Measurements from ENCODE around the gene SLC35E4.

SLC35E4 gene

DNA sequence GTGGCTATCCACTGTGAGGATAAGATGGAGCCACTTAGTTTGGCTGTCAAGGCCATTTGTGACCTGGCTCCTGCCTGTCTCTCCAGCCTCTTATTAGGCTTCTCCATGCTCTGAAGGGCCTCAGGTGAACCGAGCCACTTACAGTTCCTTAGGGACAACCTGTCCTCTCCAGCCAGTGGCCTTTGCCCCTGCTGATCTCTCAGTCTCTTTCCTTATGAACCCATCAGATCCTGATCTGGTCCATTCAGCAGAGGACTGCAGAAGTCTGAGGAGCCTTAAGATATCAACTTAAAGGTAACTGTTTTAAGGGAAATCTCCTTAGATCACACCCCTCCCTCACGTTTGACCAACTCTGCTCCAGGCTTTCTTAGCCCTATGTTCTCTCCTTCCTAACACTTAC lies 29.7 kb downstream of the SLC35E4 start:
- Histone ChIP-seq H3K27me3 (no peaks in the 10 kb centered on the region), H3K4me3 (ENCODE audit: low read depth, low read length) (no peak overlapping the region), H3K36me3 (no peaks in the 10 kb centered on the region), H3K9me3 (no peaks in the 10 kb centered on the region), H3K4me1 (no peaks in the 10 kb centered on the region)
- TF ChIP-seq, protein P1, sequence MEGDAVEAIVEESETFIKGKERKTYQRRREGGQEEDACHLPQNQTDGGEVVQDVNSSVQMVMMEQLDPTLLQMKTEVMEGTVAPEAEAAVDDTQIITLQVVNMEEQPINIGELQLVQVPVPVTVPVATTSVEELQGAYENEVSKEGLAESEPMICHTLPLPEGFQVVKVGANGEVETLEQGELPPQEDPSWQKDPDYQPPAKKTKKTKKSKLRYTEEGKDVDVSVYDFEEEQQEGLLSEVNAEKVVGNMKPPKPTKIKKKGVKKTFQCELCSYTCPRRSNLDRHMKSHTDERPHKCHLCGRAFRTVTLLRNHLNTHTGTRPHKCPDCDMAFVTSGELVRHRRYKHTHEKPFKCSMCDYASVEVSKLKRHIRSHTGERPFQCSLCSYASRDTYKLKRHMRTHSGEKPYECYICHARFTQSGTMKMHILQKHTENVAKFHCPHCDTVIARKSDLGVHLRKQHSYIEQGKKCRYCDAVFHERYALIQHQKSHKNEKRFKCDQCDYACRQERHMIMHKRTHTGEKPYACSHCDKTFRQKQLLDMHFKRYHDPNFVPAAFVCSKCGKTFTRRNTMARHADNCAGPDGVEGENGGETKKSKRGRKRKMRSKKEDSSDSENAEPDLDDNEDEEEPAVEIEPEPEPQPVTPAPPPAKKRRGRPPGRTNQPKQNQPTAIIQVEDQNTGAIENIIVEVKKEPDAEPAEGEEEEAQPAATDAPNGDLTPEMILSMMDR (IDR thresholded peaks at IDR 0.05; ENCODE audit: low read depth, low read length) = no peak
- no peak for DNase-seq

DNA sequence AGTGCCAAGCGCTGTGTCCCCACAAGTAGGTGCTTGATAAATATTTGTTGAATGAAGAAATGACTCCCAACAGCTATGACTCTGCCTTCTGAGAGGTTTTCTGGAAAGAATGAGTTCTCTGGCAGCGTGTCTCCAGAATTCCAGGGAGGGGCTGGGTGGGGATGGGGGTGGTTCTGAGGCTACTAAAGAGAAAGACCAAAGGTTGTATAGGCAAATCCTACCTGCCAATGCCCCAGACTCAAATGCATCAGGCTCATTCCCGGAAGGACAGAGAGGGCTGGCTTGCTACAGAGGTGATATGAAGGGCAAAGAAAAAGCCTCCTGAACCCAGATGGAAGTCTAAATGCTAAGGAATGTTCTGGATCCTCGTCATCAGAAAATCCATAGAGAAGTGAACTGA lies 30.2 kb downstream of the SLC35E4 start:
- no peaks in the 10 kb centered on the region for H3K4me1 ChIP-seq
- no peaks in the 10 kb centered on the region for H3K27me3 ChIP-seq
- TF ChIP-seq, protein P1 (IDR thresholded peaks at IDR 0.05; ENCODE audit: low read depth, low read length) = no peak

DNA sequence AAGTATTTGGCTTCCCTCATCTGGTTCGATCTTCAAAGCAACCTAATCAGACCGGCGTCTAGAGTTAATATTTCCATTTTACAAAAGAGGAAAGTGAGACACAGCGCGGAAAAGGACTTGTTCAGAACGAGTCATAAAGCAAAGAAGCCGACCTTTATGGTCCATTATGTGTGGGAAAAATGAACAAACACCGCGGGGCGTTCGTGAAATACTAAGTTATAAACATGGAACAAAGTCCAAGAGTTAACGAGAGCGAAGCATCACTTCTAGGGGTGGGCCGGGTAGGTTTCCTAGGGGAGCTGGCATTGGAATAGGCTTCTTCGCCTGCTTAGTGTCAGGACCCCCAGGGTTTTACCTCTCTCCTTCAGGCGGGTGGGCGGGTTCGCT lies 31.5 kb downstream of the SLC35E4 start:
- Histone ChIP-seq H3K36me3 (no peaks in the 10 kb centered on the region), H3K4me3 (ENCODE audit: low read depth, low read length) (peak overlapping the region; percentile 84), H3K27me3 (no peaks in the 10 kb centered on the region), H3K9me3 (no peaks in the 10 kb centered on the region), H3K4me1 (no peaks in the 10 kb centered on the region)
- no peak for DNase-seq
- TF ChIP-seq, protein P1 (IDR thresholded peaks at IDR 0.05; ENCODE audit: low read depth, low read length) = no peak

More for the DNA sequence above, 30.2 kb downstream of the SLC35E4 start:
- no peaks in the 10 kb centered on the region for H3K9me3 ChIP-seq
- no peak overlapping the region for H3K4me3 ChIP-seq (ENCODE audit: low read depth, low read length)
- no peaks in the 10 kb centered on the region for H3K36me3 ChIP-seq
- no peak for DNase-seq

DNA sequence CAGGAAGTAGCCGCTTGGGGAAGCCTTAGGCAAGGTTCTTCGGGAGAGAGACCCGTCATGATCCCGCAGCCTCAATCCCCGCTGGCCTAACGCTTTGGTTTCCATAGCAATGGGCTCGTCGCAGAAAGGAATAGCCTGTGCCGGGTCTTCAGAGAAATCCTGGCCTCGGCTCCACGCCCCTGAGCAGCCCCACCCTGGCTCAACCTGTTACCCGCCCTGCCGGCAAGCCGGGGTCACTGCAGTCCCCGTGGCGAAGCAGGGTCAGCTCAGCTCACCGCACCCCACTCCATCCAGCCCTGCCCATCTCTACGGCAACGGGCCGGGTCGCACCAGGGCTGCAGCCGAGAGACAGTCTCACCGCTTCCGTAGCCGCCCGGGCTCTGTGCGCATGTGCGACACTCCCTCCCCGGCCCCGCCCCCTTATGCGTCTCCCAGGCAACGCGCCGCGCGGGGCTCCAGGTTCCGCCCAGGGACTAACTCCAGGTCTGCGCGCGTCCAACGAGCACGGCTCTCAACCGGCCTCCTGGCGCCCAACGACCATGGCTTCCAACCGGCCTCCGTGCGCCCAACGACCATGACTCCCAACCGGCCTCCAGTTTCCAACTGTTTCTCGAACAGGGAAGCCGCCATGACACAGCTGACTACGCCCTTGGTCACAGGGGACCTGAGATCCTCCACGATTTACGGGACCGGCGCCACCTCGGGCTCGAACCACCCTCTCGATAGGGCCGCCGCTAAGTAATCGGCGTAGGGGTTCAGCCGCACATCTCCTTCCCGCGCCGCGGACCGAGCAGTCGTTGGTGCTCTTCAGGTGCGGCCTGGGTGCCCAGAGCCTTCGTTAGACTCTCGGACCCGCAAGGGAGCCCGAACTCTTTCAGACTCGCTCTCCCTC lies 32.2 kb downstream of the SLC35E4 start, which contains the start of gene DUSP18:
Gene DUSP18 (minus strand): TSS at position 382 of the 892 bp plus-strand sequence. CDS start 3,872 bp downstream, outside the sequence.
- H3K4me1 ChIP-seq = no peaks in the 10 kb centered on the region
- peak; percentile 97 for DNase-seq
- H3K27me3 ChIP-seq = no peaks in the 10 kb centered on the region
- TF ChIP-seq, protein P1 (IDR thresholded peaks at IDR 0.05; ENCODE audit: low read depth, low read length) = peak; percentile 34
- peak within 1 kb of the TSS; percentile 84 for H3K4me3 ChIP-seq (ENCODE audit: low read depth, low read length)
- H3K9me3 ChIP-seq = no peaks in the 10 kb centered on the region
- H3K36me3 ChIP-seq = no peaks in the 10 kb centered on the region

DNA sequence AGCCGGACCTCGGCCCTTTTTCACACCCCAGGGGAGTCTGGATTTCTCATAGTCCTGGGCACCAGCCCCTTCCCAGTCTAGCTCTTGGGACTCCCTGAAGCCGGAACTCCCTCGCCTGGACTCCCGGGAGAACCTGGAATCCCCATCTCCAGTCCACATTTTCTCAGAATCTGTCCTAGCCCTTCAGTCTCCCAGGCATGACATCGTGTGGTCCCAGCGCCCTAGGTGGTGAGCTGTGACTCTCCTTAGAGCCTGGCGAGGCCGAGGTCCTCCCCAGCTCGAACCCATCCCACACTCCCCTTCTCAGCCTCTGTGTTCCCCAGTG lies 32.8 kb downstream of the SLC35E4 start:
- no peak for DNase-seq
- TF ChIP-seq, protein P1 (IDR thresholded peaks at IDR 0.05; ENCODE audit: low read depth, low read length) = no peak
- no peaks in the 10 kb centered on the region for H3K9me3 ChIP-seq
- peak overlapping the region; percentile 84 for H3K4me3 ChIP-seq (ENCODE audit: low read depth, low read length)
- H3K27me3 ChIP-seq = no peaks in the 10 kb centered on the region
- H3K4me1 ChIP-seq = no peaks in the 10 kb centered on the region
- H3K36me3 ChIP-seq = no peaks in the 10 kb centered on the region

DNA sequence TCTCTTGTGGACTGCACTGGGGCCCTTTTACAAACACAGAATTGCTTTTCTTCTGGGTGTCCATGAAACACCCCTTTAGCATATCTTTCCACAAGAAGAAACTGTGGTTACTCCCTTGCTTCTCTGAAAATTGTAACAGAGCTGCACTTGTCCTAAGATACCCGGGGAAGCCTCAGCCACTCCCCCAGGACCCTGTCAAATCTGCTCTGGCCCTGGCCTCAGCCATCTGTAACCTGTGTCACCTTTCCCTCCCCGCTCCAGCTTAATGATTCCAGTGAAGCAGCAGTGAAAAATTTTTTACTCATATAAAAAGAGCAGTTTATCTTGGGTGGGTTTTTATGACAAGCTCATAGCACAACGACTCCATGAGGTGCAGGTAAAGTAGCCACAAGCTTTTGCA lies 35.5 kb downstream of the SLC35E4 start:
- H3K4me3 ChIP-seq (ENCODE audit: low read depth, low read length) = no peak overlapping the region
- TF ChIP-seq, protein P1 (IDR thresholded peaks at IDR 0.05; ENCODE audit: low read depth, low read length) = no peak
- DNase-seq = no peak
- H3K36me3 ChIP-seq = no peaks in the 10 kb centered on the region
- no peaks in the 10 kb centered on the region for H3K27me3 ChIP-seq
- H3K4me1 ChIP-seq = peaks cover 6% of the 10 kb centered on the region
- no peaks in the 10 kb centered on the region for H3K9me3 ChIP-seq

All from BE2C (cell line).